ENCODE data around the gene FRRS1L.

FRRS1L gene

GRCh38 chr9:109121232-109121796 is 45.7 kb downstream of the FRRS1L start:
- no peak for TF ChIP-seq CREB1 (IDR thresholded peaks at IDR 0.05; ENCODE audit: low read depth)
- no peak for TF ChIP-seq RAD21 (IDR thresholded peaks at IDR 0.05; ENCODE audit: low read depth)
- no peak for TF ChIP-seq TEAD4 (IDR thresholded peaks at IDR 0.05)
- no peak for TF ChIP-seq YY1 (IDR thresholded peaks at IDR 0.05; ENCODE audit: low read depth)
- no peak for TF ChIP-seq USF1 (IDR thresholded peaks at IDR 0.05)
- no peak for TF ChIP-seq ZBTB7A (IDR thresholded peaks at IDR 0.05; ENCODE audit: low read depth)
- no peak for TF ChIP-seq TCF12 (IDR thresholded peaks at IDR 0.05; ENCODE audit: low read depth)
- no peak for TF ChIP-seq NFIC (IDR thresholded peaks at IDR 0.05)
- no peak for TF ChIP-seq CEBPB (IDR thresholded peaks at IDR 0.05)
- no peak for TF ChIP-seq MAX (IDR thresholded peaks at IDR 0.05)
- no peak for TF ChIP-seq FOXM1 (IDR thresholded peaks at IDR 0.05; ENCODE audit: borderline replicate concordance, low read depth)
- no peak for TF ChIP-seq TAF1 (IDR thresholded peaks at IDR 0.05; ENCODE audit: low read depth)
- TF ChIP-seq EGR1 (IDR thresholded peaks at IDR 0.05) = no peak
- no peak for TF ChIP-seq EP300 (IDR thresholded peaks at IDR 0.05; ENCODE audit: borderline replicate concordance)
- no peak for TF ChIP-seq REST (IDR thresholded peaks at IDR 0.05; ENCODE audit: low read depth)

GRCh38 chr9:109120204-109120789 is 46.8 kb downstream of the FRRS1L start:
- TF ChIP-seq FOXM1 (IDR thresholded peaks at IDR 0.05; ENCODE audit: borderline replicate concordance, low read depth) (0 out of 2 replicates have a peak, but pooled peaks have one; percentile 38), REST (IDR thresholded peaks at IDR 0.05; ENCODE audit: low read depth) (no peak), TAF1 (IDR thresholded peaks at IDR 0.05; ENCODE audit: low read depth) (no peak), MAX (IDR thresholded peaks at IDR 0.05) (peak; percentile 87)

- TF ChIP-seq EGR1 (IDR thresholded peaks at IDR 0.05) (peak; percentile 65), CEBPB (IDR thresholded peaks at IDR 0.05) (no peak; the same call in 1 of the 2 replicates), RAD21 (IDR thresholded peaks at IDR 0.05; ENCODE audit: low read depth) (no peak; the same call in 1 of the 2 replicates), TCF12 (IDR thresholded peaks at IDR 0.05; ENCODE audit: low read depth) (peak; percentile 69), EP300 (IDR thresholded peaks at IDR 0.05; ENCODE audit: borderline replicate concordance) (no peak), MAX (IDR thresholded peaks at IDR 0.05) (peak; percentile 85; the same call in 1 of the 2 replicates), REST (IDR thresholded peaks at IDR 0.05; ENCODE audit: low read depth) (no peak), NFIC (IDR thresholded peaks at IDR 0.05) (no peak), FOXM1 (IDR thresholded peaks at IDR 0.05; ENCODE audit: borderline replicate concordance, low read depth) (no peak), ZBTB7A (IDR thresholded peaks at IDR 0.05; ENCODE audit: low read depth) (peak; percentile 28), CREB1 (IDR thresholded peaks at IDR 0.05; ENCODE audit: low read depth) (peak; percentile 46; the same call in 1 of the 2 replicates), TAF1 (IDR thresholded peaks at IDR 0.05; ENCODE audit: low read depth) (peak; percentile 87; the same call in 1 of the 2 replicates), YY1 (IDR thresholded peaks at IDR 0.05; ENCODE audit: low read depth) (peak; percentile 87), USF1 (IDR thresholded peaks at IDR 0.05) (peak; percentile 7; the same call in 1 of the 2 replicates), TEAD4 (IDR thresholded peaks at IDR 0.05) (no peak)
Observed at GRCh38 chr9:109119439-109120203, 47.4 kb downstream of the FRRS1L start, which contains the start of gene TMEM245. TMEM245 (minus strand) TSS chr9:109119947; CDS start chr9:109119913, 34 bp downstream.

All from Ishikawa (cell line).